ENCODE data around the gene COG5. TPM values are rescaled to one million over a fixed set of nuclear protein-coding genes. Genes with fewer than 3 reads are reported as not detected.

Gene COG5
- total RNA-seq, 3 donors from 2014 or later: 35.2 to 61.2 (median 38.0) TPM

GRCh38 chr7:107169120-107170050 lies 394.3 kb downstream of the COG5 start:
- Histone ChIP-seq H3K9me3 (no peaks in the 10 kb centered on the region), H3K27ac (peak overlapping the region; percentile 100), H3K36me3 (no peaks in the 10 kb centered on the region), H3K4me3 (peak overlapping the region; percentile 85 to 93 (median 91)), H3K4me1 (peaks cover 0 to 25% of the 10 kb centered on the region in 2 donors), H3K27me3 (no peaks in the 10 kb centered on the region)
- intact Hi-C loops (cut with DNase I; ENCODE audit: low total_unique reads): no loop called here
- peak; percentile 97 to 98 for DNase-seq (ENCODE audit: low spot score in 2 of 2)
- peak in 1 of 3 donors; percentile 15 for TF ChIP-seq CTCF (IDR thresholded peaks at IDR 0.05)
- TF ChIP-seq POLR2AphosphoS5 (IDR thresholded peaks at IDR 0.05): peak; percentile 85 to 90 (median 86)
- peak; percentile 13 for TF ChIP-seq POLR2A (IDR thresholded peaks at IDR 0.05)

- Histone ChIP-seq H3K4me3 (peak within 1 kb of the TSS; percentile 85 to 93 (median 91)), H3K9me3 (no peaks in the 10 kb centered on the region), H3K27me3 (no peaks in the 10 kb centered on the region), H3K27ac (peak within 1 kb of the TSS; percentile 100), H3K36me3 (no peaks in the 10 kb centered on the region), H3K4me1 (peaks cover 0 to 19% of the 10 kb centered on the region in 2 donors)
- DNase-seq (ENCODE audit: low spot score in 2 of 2): peak; percentile 100
- peak; percentile 85 for TF ChIP-seq POLR2A (IDR thresholded peaks at IDR 0.05)
- TF ChIP-seq POLR2AphosphoS5 (IDR thresholded peaks at IDR 0.05): peak; percentile 84 to 96 (median 93)
- TF ChIP-seq CTCF (IDR thresholded peaks at IDR 0.05): no peak
- intact Hi-C loops (cut with DNase I; ENCODE audit: low total_unique reads): no loop called here
Measured at GRCh38 chr7:107168233-107169119, 395.2 kb downstream of the COG5 start, which contains the start of gene HBP1. Gene HBP1, plus strand, starts transcription at chr7:107169003. Its CDS starts 10,891 bp downstream, at chr7:107179894.

GRCh38 chr7:107167483-107168232 lies 396.1 kb downstream of the COG5 start:
- TF ChIP-seq CTCF (IDR thresholded peaks at IDR 0.05): peak; percentile 46 to 77 (median 62)
- TF ChIP-seq POLR2AphosphoS5 (IDR thresholded peaks at IDR 0.05): no peak
- no peak for DNase-seq (ENCODE audit: low spot score in 2 of 2)
- Histone ChIP-seq H3K4me1 (peaks cover 0 to 12% of the 10 kb centered on the region in 2 donors), H3K36me3 (no peaks in the 10 kb centered on the region), H3K27ac (peak overlapping the region; percentile 100), H3K9me3 (no peaks in the 10 kb centered on the region), H3K27me3 (no peaks in the 10 kb centered on the region), H3K4me3 (peak overlapping the region; percentile 69 to 91 (median 85))
- intact Hi-C loops (cut with DNase I; ENCODE audit: low total_unique reads): no loop called here

- TF ChIP-seq POLR2A (IDR thresholded peaks at IDR 0.05) (no peak), POLR2AphosphoS5 (IDR thresholded peaks at IDR 0.05) (no peak), CTCF (IDR thresholded peaks at IDR 0.05) (no peak)
- intact Hi-C loops (cut with DNase I; ENCODE audit: low total_unique reads): no loop called here
- Histone ChIP-seq H3K4me3 (peak overlapping the region; percentile 69 to 91 (median 85)), H3K9me3 (no peaks in the 10 kb centered on the region), H3K4me1 (peaks cover 0 to 7% of the 10 kb centered on the region in 2 donors), H3K36me3 (no peaks in the 10 kb centered on the region), H3K27me3 (no peaks in the 10 kb centered on the region), H3K27ac (peak overlapping the region; percentile 100)
- no peak for DNase-seq (ENCODE audit: low spot score in 2 of 2)
Measured at GRCh38 chr7:107166736-107167426, 396.8 kb downstream of the COG5 start.

All from breast epithelium (tissue), 4 donors.